SK-N-SH (cell line): ENCODE measurements around the gene NDUFB2. TPM values are rescaled to one million over a fixed set of nuclear protein-coding genes. Genes with fewer than 3 reads are reported as not detected.
"Not testable (repeated sequence)": the region's sequence is repeated elsewhere in the genome, so short reads cannot be mapped to it uniquely, and the experiment has no call there.

Experiments used
- CTCF ChIA-PET: fragments of 300-600, 350-600 bp; formaldehyde crosslinking; extraction: SDS; loops from one replicate; lab custom pipeline; 2021; lab: Yijun Ruan, JAX
- POLR2A ChIA-PET: fragments of 350-600 bp; sonication (Branson Sonifier 250); formaldehyde crosslinking; extraction: SDS; loops from one replicate; lab custom pipeline; 2020; ENCODE audit warnings: antibody characterized with exemption, inconsistent platforms; lab: Yijun Ruan, JAX
- DNase-seq: peaks from one replicate; pipeline ENCODE4 v3.0.0; 2012
- H2AFZ ChIP-seq: fragments of 200-600 bp; sonication (generic); 2 replicates; pipeline ENCODE4 v1.8.1; 2016; ENCODE audit warnings: antibody characterized with exemption, mild to moderate bottlenecking, low read depth
- H3F3A ChIP-seq: fragments of 200-600 bp; sonication (generic); replicated peaks from 2 replicates; pipeline ENCODE3; 2016; ENCODE audit warnings: antibody characterized with exemption, mild to moderate bottlenecking; ENCODE audit not compliant: insufficient read depth
- H3K27ac ChIP-seq, 2 experiments: fragments of 200-500 bp in 1 of 2; fragments of 200-600 bp in 1 of 2; sonication (Bioruptor generic) in 1 of 2; sonication (generic), shearing (Covaris generic) in 1 of 2; 2 replicates each; pipeline versions ENCODE4 v1.5.1 to v1.6.1; 2014 to 2016; ENCODE audit warnings: low read depth in 2 of 2, inconsistent platforms in 1 of 2, low read length in 1 of 2, mild to moderate bottlenecking in 1 of 2, mixed read lengths in 1 of 2
- H3K27me3 ChIP-seq: fragments of 200-600 bp; sonication (generic), shearing (Covaris generic); 2 replicates; pipeline ENCODE4 v1.6.1; 2016; ENCODE audit warnings: mixed run types; ENCODE audit not compliant: insufficient read depth
- H3K36me3 ChIP-seq, 2 experiments: fragments of 200-500 bp in 1 of 2; fragments of 200-600 bp in 1 of 2; sonication (Bioruptor generic) in 1 of 2; sonication (generic) in 1 of 2; replicated peaks in 1 of 2; 2 replicates each; pipeline versions ENCODE3 to v1.5.1; 2014 to 2016; ENCODE audit warnings: low read length in 1 of 2, mild to moderate bottlenecking in 1 of 2; ENCODE audit not compliant: insufficient read depth in 2 of 2, control insufficient read depth in 1 of 2
- H3K4me1 ChIP-seq, 2 experiments: fragments of 200-500 bp in 1 of 2; fragments of 200-600 bp in 1 of 2; sonication (Bioruptor generic) in 1 of 2; sonication (generic), shearing (Covaris generic) in 1 of 2; 2 replicates each; pipeline versions ENCODE4 v1.5.1 to v1.6.1; 2014 to 2016; ENCODE audit warnings: low read depth in 1 of 2, low read length in 1 of 2, mixed run types in 1 of 2; ENCODE audit not compliant: insufficient read depth in 2 of 2, control insufficient read depth in 1 of 2
- H3K4me2 ChIP-seq: fragments of 200-600 bp; sonication (generic), shearing (Covaris generic); 2 replicates; pipeline ENCODE4 v1.6.1; 2017; ENCODE audit warnings: mixed run types
- H3K4me3 ChIP-seq, 2 experiments: fragments of 200-500 bp in 1 of 2; fragments of 200-600 bp in 1 of 2; sonication (Bioruptor generic) in 1 of 2; sonication (generic), shearing (Covaris generic) in 1 of 2; 2 replicates each; pipeline versions ENCODE4 v1.5.1 to v1.8.1; 2014 to 2016; ENCODE audit warnings: low read depth in 2 of 2, inconsistent platforms in 1 of 2, low read length in 1 of 2, mild to moderate bottlenecking in 1 of 2, mixed read lengths in 1 of 2, moderate library complexity in 1 of 2
- H3K79me2 ChIP-seq: fragments of 200-600 bp; sonication (generic); 2 replicates; pipeline ENCODE4 v1.8.1; 2017; ENCODE audit warnings: mild to moderate bottlenecking; ENCODE audit not compliant: insufficient read depth
- H3K9ac ChIP-seq: fragments of 200-600 bp; sonication (generic); 2 replicates; pipeline ENCODE4 v1.6.1; 2017; ENCODE audit warnings: mixed run types
- H3K9me2 ChIP-seq: fragments of 200-600 bp; sonication (generic); 2 replicates; pipeline ENCODE4 v1.6.1; 2017; ENCODE audit warnings: mixed run types
- H3K9me3 ChIP-seq: fragments of 200-600 bp; sonication (generic); 2 replicates; pipeline ENCODE4 v1.6.1; 2017; ENCODE audit warnings: mixed run types, mild to moderate bottlenecking, moderate library complexity
- H4K20me1 ChIP-seq: fragments of 200-600 bp; sonication (generic); 2 replicates; pipeline ENCODE4 v1.6.1; 2017; ENCODE audit warnings: mild to moderate bottlenecking, mixed run types; ENCODE audit not compliant: insufficient read depth
- FOXM1 ChIP-seq: IDR thresholded peaks from 2 replicates; pipeline ENCODE4 v1.4.0; 2012; ENCODE audit warnings: low read depth, mild to moderate bottlenecking
- JUND ChIP-seq: IDR thresholded peaks from 2 replicates; pipeline ENCODE4 v1.4.0; 2012
- MEF2A ChIP-seq: IDR thresholded peaks from 2 replicates; pipeline ENCODE4 v1.4.0; 2012; ENCODE audit warnings: low read depth, borderline replicate concordance
- MXI1 ChIP-seq: IDR thresholded peaks from 2 replicates; pipeline ENCODE4 v1.6.1; 2012; ENCODE audit warnings: mild to moderate bottlenecking, low read depth, low read length, improper control_type of control experiment
- RAD21 ChIP-seq: IDR thresholded peaks from 2 replicates; pipeline ENCODE4 v1.6.1; 2012; ENCODE audit warnings: mild to moderate bottlenecking, low read length
- RCOR1 ChIP-seq: fragments of 150-350 bp; IDR thresholded peaks from 2 replicates; pipeline ENCODE4 v1.6.1; 2017; ENCODE audit warnings: antibody characterized with exemption, low read length
- RFX5 ChIP-seq: IDR thresholded peaks from 2 replicates; pipeline ENCODE4 v1.6.1; 2012; ENCODE audit warnings: mild to moderate bottlenecking, improper control_type of control experiment, low read length
- RXRA ChIP-seq: IDR thresholded peaks from 2 replicates; pipeline ENCODE4 v1.4.0; 2012; ENCODE audit warnings: low read depth, mild to moderate bottlenecking, borderline replicate concordance
- TEAD4 ChIP-seq: IDR thresholded peaks from 2 replicates; pipeline ENCODE4 v1.4.0; 2012; ENCODE audit warnings: mild to moderate bottlenecking, borderline replicate concordance; ENCODE audit not compliant: insufficient read depth
- WGBS: methylation state at CpG from one replicate; pipeline ENCODE4 v1.1.6; 2017; ENCODE audit warnings: low lambda C conversion rate; 5-methylcytosine and 5-hydroxymethylcytosine counted together
- polyA plus RNA-seq, 3 experiments: library from polyadenylated mRNA; depleted of rRNA; stranded (reverse); fragments of >200 nt; gene quantifications; 2 replicates each; pipeline ENCODE4 v1.2.3, GENCODE V29; 2012
- TF ChIP-seq, protein P1 (sequence below): IDR thresholded peaks from 2 replicates; pipeline ENCODE4 v1.4.0; 2012; ENCODE audit warnings: low read depth, borderline replicate concordance
- TF ChIP-seq, protein P2 (sequence below): IDR thresholded peaks from 2 replicates; pipeline ENCODE4 v1.4.0; 2012; ENCODE audit warnings: low read depth, borderline replicate concordance
- TF ChIP-seq, protein P3 (sequence below): fragments of 150-350 bp; IDR thresholded peaks from 2 replicates; pipeline ENCODE4 v1.6.1; 2016; ENCODE audit warnings: mild to moderate bottlenecking, low read depth, low read length
- TF ChIP-seq, protein P4 (sequence below): IDR thresholded peaks from 2 replicates; pipeline ENCODE4 v1.6.1; 2012; ENCODE audit warnings: mild to moderate bottlenecking, low read depth, low read length, moderate library complexity

NDUFB2 gene
- polyA plus RNA-seq, 1 of the 3 experiments (the other 2 are of a cell fraction): 1,214 TPM

DNA sequence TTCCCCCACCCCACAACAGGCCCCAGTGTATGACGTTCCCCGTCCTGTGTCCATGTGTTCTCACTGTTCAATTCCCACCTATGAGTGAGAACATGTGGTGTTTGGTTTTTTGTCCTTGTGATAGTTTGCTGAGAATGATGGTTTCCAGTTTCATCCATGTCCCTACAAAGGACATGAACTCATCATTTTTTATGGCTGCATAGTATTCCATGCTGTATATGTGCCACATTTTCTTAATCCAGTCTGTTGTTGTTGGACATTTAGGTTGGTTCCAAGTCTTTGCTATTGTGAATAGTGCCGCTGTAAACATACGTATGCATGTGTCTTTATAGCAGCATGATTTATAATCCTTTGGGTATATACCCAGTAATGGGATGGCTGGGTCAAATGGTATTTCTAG, 12.3 kb downstream of the NDUFB2 start:
- H3F3A ChIP-seq: peaks cover 20% of the 10 kb centered on the region
- H3K79me2 ChIP-seq, H4K20me1 ChIP-seq, H3K4me2 ChIP-seq, POLR2A ChIA-PET, H3K4me3 ChIP-seq, H3K27ac ChIP-seq, H2AFZ ChIP-seq, H3K9me2 ChIP-seq, H3K9ac ChIP-seq, H3K9me3 ChIP-seq, H3K27me3 ChIP-seq, H3K4me1 ChIP-seq, DNase-seq: not testable (repeated sequence)
- H3K36me3 ChIP-seq: peaks cover 25 to 32% of the 10 kb centered on the region in 2 experiments
- 96% methylated on average over 4 of the region's 4 CpGs for WGBS
- CTCF ChIA-PET: interaction anchor here (0.6 kb wide), 1 partner anchor 8 kb away, joined by 4 read pairs; no protein-coding TSS in a partner anchor

DNA sequence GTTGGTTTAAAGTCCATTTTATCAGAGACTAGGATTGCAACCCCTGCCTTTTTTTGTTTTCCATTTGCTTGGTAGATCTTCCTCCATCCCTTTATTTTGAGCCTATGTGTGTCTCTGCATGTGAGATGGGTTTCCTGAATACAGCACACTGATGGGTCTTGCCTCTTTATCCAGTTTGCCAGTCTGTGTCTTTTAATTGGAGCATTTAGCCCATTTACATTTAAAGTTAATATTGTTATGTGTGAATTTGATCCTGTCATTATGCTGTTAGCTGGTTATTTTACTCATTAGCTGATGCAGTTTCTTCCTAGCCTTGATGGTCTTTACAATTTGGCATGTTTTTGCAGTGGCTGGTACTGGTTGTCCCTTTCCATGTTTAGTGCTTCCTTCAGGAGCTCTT, 15.9 kb downstream of the NDUFB2 start:
- H3K27ac ChIP-seq, H2AFZ ChIP-seq, POLR2A ChIA-PET, H3K4me3 ChIP-seq, DNase-seq, H3K4me1 ChIP-seq, H3K9me3 ChIP-seq, H3K27me3 ChIP-seq, H3K9me2 ChIP-seq, H3K4me2 ChIP-seq, H3F3A ChIP-seq, CTCF ChIA-PET, H3K36me3 ChIP-seq, H3K79me2 ChIP-seq, H3K9ac ChIP-seq, H4K20me1 ChIP-seq: not testable (repeated sequence)

DNA sequence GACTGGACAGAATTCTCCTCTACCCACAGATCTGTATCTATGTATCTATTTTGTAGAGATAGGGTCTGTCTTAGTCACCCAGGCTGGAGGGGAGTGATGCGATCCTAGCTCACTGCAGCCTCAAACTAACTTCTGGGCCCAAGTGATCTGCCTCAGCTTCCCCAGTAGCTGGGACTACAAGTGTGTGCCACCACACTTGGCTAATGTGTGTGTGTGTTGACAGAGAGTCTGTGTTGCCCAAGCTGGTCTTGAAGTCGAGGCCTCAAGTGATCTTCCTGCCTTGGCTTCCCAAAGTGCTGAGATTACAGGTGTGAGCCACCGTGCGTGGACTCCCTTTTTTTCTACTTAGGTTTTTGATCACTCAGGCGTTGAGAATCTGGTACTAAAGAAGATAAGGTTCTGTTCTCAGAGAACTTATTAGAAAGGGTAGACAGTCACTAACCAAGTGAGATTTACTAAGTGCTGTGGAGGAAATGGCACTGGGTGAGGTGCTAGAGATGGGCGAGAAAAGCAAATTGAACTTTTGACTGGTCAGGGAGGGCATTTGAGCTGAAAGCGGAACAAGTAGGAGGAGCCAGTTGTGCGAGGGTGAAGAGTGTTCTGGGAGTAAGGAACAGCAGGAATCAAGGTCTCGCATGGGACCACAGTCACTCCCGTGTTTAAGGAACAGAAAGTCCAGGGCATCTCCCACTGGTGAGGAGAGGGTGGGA, 18.0 kb downstream of the NDUFB2 start:
- H3K9me2 ChIP-seq: no peaks in the 10 kb centered on the region
- WGBS: 91% methylated on average over 10 of the region's 10 CpGs
- TF ChIP-seq, protein P1, sequence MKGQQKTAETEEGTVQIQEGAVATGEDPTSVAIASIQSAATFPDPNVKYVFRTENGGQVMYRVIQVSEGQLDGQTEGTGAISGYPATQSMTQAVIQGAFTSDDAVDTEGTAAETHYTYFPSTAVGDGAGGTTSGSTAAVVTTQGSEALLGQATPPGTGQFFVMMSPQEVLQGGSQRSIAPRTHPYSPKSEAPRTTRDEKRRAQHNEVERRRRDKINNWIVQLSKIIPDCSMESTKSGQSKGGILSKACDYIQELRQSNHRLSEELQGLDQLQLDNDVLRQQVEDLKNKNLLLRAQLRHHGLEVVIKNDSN: no peak
- TF ChIP-seq MXI1 (no peak), JUND (no peak), TEAD4 (no peak), MEF2A (no peak), RXRA (no peak), RAD21 (no peak), FOXM1 (no peak), RFX5 (no peak), RCOR1 (no peak)
- TF ChIP-seq, protein P2, sequence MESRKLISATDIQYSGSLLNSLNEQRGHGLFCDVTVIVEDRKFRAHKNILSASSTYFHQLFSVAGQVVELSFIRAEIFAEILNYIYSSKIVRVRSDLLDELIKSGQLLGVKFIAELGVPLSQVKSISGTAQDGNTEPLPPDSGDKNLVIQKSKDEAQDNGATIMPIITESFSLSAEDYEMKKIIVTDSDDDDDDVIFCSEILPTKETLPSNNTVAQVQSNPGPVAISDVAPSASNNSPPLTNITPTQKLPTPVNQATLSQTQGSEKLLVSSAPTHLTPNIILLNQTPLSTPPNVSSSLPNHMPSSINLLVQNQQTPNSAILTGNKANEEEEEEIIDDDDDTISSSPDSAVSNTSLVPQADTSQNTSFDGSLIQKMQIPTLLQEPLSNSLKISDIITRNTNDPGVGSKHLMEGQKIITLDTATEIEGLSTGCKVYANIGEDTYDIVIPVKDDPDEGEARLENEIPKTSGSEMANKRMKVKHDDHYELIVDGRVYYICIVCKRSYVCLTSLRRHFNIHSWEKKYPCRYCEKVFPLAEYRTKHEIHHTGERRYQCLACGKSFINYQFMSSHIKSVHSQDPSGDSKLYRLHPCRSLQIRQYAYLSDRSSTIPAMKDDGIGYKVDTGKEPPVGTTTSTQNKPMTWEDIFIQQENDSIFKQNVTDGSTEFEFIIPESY: no peak
- TF ChIP-seq, protein P3, sequence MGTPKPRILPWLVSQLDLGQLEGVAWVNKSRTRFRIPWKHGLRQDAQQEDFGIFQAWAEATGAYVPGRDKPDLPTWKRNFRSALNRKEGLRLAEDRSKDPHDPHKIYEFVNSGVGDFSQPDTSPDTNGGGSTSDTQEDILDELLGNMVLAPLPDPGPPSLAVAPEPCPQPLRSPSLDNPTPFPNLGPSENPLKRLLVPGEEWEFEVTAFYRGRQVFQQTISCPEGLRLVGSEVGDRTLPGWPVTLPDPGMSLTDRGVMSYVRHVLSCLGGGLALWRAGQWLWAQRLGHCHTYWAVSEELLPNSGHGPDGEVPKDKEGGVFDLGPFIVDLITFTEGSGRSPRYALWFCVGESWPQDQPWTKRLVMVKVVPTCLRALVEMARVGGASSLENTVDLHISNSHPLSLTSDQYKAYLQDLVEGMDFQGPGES: no peak
- TF ChIP-seq, protein P4, sequence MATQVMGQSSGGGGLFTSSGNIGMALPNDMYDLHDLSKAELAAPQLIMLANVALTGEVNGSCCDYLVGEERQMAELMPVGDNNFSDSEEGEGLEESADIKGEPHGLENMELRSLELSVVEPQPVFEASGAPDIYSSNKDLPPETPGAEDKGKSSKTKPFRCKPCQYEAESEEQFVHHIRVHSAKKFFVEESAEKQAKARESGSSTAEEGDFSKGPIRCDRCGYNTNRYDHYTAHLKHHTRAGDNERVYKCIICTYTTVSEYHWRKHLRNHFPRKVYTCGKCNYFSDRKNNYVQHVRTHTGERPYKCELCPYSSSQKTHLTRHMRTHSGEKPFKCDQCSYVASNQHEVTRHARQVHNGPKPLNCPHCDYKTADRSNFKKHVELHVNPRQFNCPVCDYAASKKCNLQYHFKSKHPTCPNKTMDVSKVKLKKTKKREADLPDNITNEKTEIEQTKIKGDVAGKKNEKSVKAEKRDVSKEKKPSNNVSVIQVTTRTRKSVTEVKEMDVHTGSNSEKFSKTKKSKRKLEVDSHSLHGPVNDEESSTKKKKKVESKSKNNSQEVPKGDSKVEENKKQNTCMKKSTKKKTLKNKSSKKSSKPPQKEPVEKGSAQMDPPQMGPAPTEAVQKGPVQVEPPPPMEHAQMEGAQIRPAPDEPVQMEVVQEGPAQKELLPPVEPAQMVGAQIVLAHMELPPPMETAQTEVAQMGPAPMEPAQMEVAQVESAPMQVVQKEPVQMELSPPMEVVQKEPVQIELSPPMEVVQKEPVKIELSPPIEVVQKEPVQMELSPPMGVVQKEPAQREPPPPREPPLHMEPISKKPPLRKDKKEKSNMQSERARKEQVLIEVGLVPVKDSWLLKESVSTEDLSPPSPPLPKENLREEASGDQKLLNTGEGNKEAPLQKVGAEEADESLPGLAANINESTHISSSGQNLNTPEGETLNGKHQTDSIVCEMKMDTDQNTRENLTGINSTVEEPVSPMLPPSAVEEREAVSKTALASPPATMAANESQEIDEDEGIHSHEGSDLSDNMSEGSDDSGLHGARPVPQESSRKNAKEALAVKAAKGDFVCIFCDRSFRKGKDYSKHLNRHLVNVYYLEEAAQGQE: no peak

More for the DNA sequence above, 18.0 kb downstream of the NDUFB2 start:
- Histone ChIP-seq H3K79me2 (no peaks in the 10 kb centered on the region), H3K4me2 (no peak overlapping the region), H3K9me3 (no peaks in the 10 kb centered on the region), H2AFZ (no peak overlapping the region), H3K27ac (no peak overlapping the region), H4K20me1 (no peaks in the 10 kb centered on the region), H3K4me1 (no peaks in the 10 kb centered on the region), H3K27me3 (no peaks in the 10 kb centered on the region), H3K9ac (no peak overlapping the region), H3K36me3 (peaks cover 0 to 12% of the 10 kb centered on the region in 2 experiments), H3F3A (no peaks in the 10 kb centered on the region), H3K4me3 (no peak overlapping the region)
- DNase-seq: no peak
- ChIA-PET CTCF (interaction anchor here (3.6 kb wide), 1 partner anchor 12 kb away, joined by 19 read pairs; no protein-coding TSS in a partner anchor), POLR2A (no interaction called here)
